Erythroblast (primary cell): ENCODE results near the gene DOCK11.

ENCODE experiments used
- GATA1 ChIP-seq: IDR thresholded peaks from 2 replicates; pipeline ENCODE4 v1.6.1; 2011; ENCODE audit warnings: low read depth, mild to moderate bottlenecking, control low read depth, low read length, moderate library complexity
- POLR2A ChIP-seq: IDR thresholded peaks from 2 replicates; pipeline ENCODE4 v1.6.1; 2011; ENCODE audit warnings: mild to moderate bottlenecking, low read length

DNA sequence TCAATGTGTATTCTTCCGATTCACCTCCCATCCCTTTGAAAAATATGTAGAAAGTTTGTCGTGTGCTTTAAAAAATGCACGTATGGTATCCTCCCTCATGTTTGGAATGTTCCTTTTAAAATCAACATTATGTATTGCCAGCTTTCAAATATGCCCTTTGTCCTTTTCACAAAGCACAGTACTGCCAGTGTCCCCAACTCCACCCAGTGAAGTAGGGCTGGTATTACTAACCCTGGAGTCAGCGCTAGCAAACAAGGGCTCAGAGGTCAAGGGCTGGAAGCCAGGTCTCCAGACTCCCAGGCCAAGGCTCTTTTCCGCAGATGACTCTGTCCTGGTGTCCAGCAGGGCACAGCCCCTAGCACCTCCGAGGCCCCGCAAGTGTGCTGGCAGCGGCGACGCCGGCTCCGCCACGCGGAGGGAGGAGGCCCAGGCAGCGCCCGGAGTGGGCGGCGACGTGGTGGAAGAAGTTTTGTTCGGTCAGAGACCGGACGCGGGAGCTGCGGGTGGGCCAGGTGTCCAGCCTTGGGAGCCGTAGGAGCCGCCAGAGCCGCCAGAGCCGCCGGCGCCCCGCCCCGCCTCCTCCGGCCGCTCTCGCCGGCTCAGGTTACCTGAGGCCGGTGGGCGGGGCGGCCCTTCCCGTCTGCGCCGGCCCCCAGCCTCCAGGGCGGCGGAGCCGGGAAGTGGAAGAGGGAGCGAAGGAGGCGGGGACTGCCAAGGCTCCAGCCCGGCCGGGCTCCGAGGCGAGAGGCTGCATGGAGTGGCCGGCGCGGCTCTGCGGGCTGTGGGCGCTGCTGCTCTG, 231.5 kb downstream of the DOCK11 start, which contains the start of gene IL13RA1:
- no peak for TF ChIP-seq POLR2A
- no peak for TF ChIP-seq GATA1
